Fibroblast of skin of back (primary cell): ENCODE measurements around the gene TARBP1.
"Not testable (repeated sequence)": the region's sequence is repeated elsewhere in the genome, so short reads cannot be mapped to it uniquely, and the experiment has no call there.

Source experiments
- DNase-seq: peaks from one replicate; pipeline ENCODE4 v3.0.0-alpha.2; 2013

The TARBP1 gene

GRCh38 chr1:234433563-234434285, 45.3 kb downstream of the TARBP1 start:
- peak; percentile 35 for DNase-seq

GRCh38 chr1:234431255-234431654, 47.7 kb downstream of the TARBP1 start:
- no peak for DNase-seq

- no peak for DNase-seq
These were observed 48.3 kb downstream of the TARBP1 start for GRCh38 chr1:234430691-234431090.

GRCh38 chr1:234429434-234429806, 49.6 kb downstream of the TARBP1 start:
- no peak for DNase-seq

- no peak for DNase-seq
These were observed 50.9 kb downstream of the TARBP1 start for GRCh38 chr1:234427950-234428646.

GRCh38 chr1:234413990-234414389, 65.0 kb downstream of the TARBP1 start:
- no peak for DNase-seq

GRCh38 chr1:234413485-234413884, 65.5 kb downstream of the TARBP1 start:
- DNase-seq: no peak

- DNase-seq: no peak
These were observed 66.1 kb downstream of the TARBP1 start for GRCh38 chr1:234412830-234413229.

- no peak for DNase-seq
These were observed 69.7 kb downstream of the TARBP1 start for GRCh38 chr1:234409328-234409727.

GRCh38 chr1:234408757-234409156, 70.2 kb downstream of the TARBP1 start:
- no peak for DNase-seq

GRCh38 chr1:234406871-234407270, 72.1 kb downstream of the TARBP1 start:
- DNase-seq: no peak

GRCh38 chr1:234405676-234406075, 73.3 kb downstream of the TARBP1 start:
- DNase-seq: no peak

- no peak for DNase-seq
These were observed 76.0 kb downstream of the TARBP1 start for GRCh38 chr1:234402939-234403338.

GRCh38 chr1:234401658-234402057, 77.3 kb downstream of the TARBP1 start:
- no peak for DNase-seq

GRCh38 chr1:234400773-234401172, 78.2 kb downstream of the TARBP1 start:
- no peak for DNase-seq

- not testable (repeated sequence) for DNase-seq
These were observed 79.5 kb downstream of the TARBP1 start for GRCh38 chr1:234399515-234399914.

- no peak for DNase-seq
These were observed 80.1 kb downstream of the TARBP1 start for GRCh38 chr1:234398849-234399381.

- no peak for DNase-seq
These were observed 81.2 kb downstream of the TARBP1 start for GRCh38 chr1:234397732-234398131.

- no peak for DNase-seq
These were observed 82.1 kb downstream of the TARBP1 start for GRCh38 chr1:234396871-234397270.

- DNase-seq: no peak
These were observed 82.9 kb downstream of the TARBP1 start for GRCh38 chr1:234396092-234396491.

- DNase-seq: no peak
These were observed 83.7 kb downstream of the TARBP1 start for GRCh38 chr1:234395297-234395696.

- no peak for DNase-seq
These were observed 85.8 kb downstream of the TARBP1 start for GRCh38 chr1:234393190-234393589.

GRCh38 chr1:234388094-234388493, 90.9 kb downstream of the TARBP1 start:
- no peak for DNase-seq

- no peak for DNase-seq
These were observed 92.9 kb downstream of the TARBP1 start for GRCh38 chr1:234386122-234386521.
